Measurements from ENCODE around the gene GPANK1.

DNA sequence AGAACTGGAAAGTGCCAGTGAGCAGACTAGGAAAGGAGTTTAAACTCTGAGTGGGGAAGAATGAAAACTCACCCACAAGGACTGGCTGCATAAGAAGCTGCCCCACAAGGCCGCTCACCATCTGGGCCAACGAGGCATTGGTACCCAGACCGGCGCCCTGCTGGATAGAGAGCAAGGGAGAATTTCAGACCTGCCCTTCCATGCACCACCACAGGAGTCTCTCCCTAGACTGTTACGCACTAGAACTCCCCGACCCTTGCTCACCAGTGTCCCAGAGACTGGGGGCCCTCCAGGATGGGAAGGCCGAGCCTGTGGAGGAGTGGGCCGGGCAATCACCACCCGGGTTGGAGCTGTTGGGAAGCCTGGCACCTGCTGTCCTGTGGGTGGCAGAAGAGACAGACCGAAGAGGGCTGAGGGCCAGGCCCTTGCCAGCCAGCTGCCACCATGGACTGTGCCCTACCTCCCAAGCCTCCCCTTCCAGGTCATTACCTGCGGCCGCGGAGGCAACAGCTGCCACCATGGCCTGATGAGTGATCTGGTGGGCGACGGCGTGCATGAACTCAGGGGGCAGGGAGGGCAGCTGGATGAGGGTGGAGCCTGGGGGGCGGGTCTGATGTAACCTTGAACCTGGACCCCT is 20.9 kb downstream of the GPANK1 start:
- TF ChIP-seq, protein P1, sequence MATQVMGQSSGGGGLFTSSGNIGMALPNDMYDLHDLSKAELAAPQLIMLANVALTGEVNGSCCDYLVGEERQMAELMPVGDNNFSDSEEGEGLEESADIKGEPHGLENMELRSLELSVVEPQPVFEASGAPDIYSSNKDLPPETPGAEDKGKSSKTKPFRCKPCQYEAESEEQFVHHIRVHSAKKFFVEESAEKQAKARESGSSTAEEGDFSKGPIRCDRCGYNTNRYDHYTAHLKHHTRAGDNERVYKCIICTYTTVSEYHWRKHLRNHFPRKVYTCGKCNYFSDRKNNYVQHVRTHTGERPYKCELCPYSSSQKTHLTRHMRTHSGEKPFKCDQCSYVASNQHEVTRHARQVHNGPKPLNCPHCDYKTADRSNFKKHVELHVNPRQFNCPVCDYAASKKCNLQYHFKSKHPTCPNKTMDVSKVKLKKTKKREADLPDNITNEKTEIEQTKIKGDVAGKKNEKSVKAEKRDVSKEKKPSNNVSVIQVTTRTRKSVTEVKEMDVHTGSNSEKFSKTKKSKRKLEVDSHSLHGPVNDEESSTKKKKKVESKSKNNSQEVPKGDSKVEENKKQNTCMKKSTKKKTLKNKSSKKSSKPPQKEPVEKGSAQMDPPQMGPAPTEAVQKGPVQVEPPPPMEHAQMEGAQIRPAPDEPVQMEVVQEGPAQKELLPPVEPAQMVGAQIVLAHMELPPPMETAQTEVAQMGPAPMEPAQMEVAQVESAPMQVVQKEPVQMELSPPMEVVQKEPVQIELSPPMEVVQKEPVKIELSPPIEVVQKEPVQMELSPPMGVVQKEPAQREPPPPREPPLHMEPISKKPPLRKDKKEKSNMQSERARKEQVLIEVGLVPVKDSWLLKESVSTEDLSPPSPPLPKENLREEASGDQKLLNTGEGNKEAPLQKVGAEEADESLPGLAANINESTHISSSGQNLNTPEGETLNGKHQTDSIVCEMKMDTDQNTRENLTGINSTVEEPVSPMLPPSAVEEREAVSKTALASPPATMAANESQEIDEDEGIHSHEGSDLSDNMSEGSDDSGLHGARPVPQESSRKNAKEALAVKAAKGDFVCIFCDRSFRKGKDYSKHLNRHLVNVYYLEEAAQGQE (IDR thresholded peaks at IDR 0.05; ENCODE audit: insufficient read depth in 1 of 2, low read depth in 2 of 2, low read length in 1 of 2): no peak
- TF ChIP-seq, protein P2, sequence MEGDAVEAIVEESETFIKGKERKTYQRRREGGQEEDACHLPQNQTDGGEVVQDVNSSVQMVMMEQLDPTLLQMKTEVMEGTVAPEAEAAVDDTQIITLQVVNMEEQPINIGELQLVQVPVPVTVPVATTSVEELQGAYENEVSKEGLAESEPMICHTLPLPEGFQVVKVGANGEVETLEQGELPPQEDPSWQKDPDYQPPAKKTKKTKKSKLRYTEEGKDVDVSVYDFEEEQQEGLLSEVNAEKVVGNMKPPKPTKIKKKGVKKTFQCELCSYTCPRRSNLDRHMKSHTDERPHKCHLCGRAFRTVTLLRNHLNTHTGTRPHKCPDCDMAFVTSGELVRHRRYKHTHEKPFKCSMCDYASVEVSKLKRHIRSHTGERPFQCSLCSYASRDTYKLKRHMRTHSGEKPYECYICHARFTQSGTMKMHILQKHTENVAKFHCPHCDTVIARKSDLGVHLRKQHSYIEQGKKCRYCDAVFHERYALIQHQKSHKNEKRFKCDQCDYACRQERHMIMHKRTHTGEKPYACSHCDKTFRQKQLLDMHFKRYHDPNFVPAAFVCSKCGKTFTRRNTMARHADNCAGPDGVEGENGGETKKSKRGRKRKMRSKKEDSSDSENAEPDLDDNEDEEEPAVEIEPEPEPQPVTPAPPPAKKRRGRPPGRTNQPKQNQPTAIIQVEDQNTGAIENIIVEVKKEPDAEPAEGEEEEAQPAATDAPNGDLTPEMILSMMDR (IDR thresholded peaks at IDR 0.05): no peak
- TF ChIP-seq SIN3A (IDR thresholded peaks at IDR 0.05; ENCODE audit: borderline replicate concordance, insufficient read depth, low read depth, low read length): no peak
- no peak for TF ChIP-seq POLR2AphosphoS5 (IDR thresholded peaks at IDR 0.05; ENCODE audit: low read depth, low read length)
- no peak for TF ChIP-seq TCF7L2 (IDR thresholded peaks at IDR 0.05; ENCODE audit: low read depth, low read length)
